A673 (cell line): ENCODE measurements around the gene DKKL1.

Experiments used
- CTCF ChIP-seq: fragments of 300-800, 200-600 bp; sonication (generic); conservative IDR thresholded peaks from 2 replicates; pipeline ENCODE4 v1.5.1; 2017; ENCODE audit warnings: low read depth, mild to moderate bottlenecking, antibody characterized with exemption, low read length, moderate library complexity, mixed read lengths
- EZH2 ChIP-seq: fragments of 200-600 bp; sonication (generic); IDR thresholded peaks from 2 replicates; pipeline ENCODE4 v1.6.1; 2017; ENCODE audit warnings: borderline replicate concordance, low read depth, mild to moderate bottlenecking, mixed read lengths, antibody characterized with exemption, low read length; ENCODE audit not compliant: poor library complexity, severe bottlenecking

DNA sequence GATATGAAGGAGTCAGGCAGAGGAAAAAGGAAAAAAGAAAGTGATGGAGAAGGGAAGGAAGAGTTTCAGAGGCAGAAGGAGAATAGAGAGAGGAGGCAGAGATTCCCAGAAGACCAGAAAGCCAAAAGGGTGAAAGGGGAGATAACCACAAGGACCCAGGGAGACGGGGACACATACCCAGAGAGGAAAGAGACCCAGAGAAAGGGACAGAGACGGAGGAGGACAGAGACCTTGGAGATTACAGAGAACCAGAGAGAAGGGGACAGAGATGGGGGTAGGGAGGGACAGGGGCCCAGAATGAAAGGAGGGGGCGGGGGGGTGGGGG is 58.2 kb downstream of the DKKL1 start:
- TF ChIP-seq CTCF (no peak), EZH2 (no peak)
